Activated naive CD8-positive, alpha-beta T cell treated with anti-CD3 and anti-CD28 coated beads for 36 hours (primary cell): ENCODE data around the gene LAMTOR4. TPM values are rescaled to one million over a fixed set of nuclear protein-coding genes. Genes with fewer than 3 reads are reported as not detected.
"Not testable (repeated sequence)": the region's sequence is repeated elsewhere in the genome, so short reads cannot be mapped to it uniquely, and the experiment has no call there.

Source experiments
- DNase-seq: peaks from one replicate; pipeline ENCODE4 v3.0.0; 2021
- H3K27ac Mint-ChIP-seq: one replicate; pipeline ENCODE4 v1.8.0; 2022; ENCODE audit warnings: mild to moderate bottlenecking, moderate library complexity, mixed read lengths
- H3K27me3 Mint-ChIP-seq: one replicate; pipeline ENCODE4 v1.8.0; 2022; ENCODE audit warnings: mild to moderate bottlenecking, mixed read lengths
- H3K36me3 Mint-ChIP-seq: one replicate; pipeline ENCODE4 v1.8.0; 2021; ENCODE audit warnings: mild to moderate bottlenecking, mixed read lengths
- H3K4me1 Mint-ChIP-seq: one replicate; pipeline ENCODE4 v1.8.0; 2021; ENCODE audit warnings: mixed read lengths
- H3K4me3 Mint-ChIP-seq: one replicate; pipeline ENCODE4 v1.8.0; 2022; ENCODE audit warnings: mild to moderate bottlenecking, moderate library complexity, mixed read lengths
- H3K9me3 Mint-ChIP-seq: one replicate; pipeline ENCODE4 v1.8.0; 2022; ENCODE audit warnings: mixed read lengths
- total RNA-seq, 2 experiments: library from RNA; stranded (reverse); gene quantifications; one replicate each; pipeline ENCODE4 v1.2.3, GENCODE V29; 2021

Gene LAMTOR4
- total RNA-seq, 2 experiments from 2014 or later: 101 to 104 TPM

DNA sequence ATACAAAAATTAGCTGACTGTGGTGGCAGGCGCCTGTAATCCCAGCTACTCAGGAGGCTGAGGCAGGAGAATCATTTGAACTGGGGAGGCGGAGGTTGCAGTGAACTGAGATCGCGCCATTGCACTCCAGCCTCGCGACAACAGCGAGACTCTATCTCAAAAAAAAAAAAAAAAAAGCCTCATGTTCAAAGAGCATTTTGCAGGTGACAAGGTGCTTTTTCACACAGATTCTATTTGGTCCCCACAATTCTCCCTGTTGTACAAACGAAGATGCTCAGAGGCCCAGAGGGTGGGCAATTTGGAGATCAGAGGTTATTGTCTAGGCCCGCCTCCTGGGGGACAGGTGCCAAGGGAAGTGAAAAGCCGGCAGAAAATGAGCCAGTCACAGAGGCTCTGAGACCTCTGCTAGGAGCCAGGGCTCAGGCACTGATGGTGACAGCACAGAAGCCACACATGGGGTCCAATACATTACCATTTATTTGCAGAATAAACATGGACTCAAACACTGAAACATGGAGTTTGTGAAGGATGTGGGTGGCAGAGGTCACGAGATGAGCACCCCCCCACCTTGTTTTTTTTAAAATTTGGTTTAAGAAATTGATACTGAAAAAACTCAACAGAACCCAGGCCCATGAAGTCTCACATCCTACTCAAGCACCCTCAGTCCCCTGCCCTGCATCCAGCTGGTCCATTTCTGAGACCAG is 20.6 kb downstream of the LAMTOR4 start:
- no peaks in the 10 kb centered on the region for H3K9me3 Mint-ChIP-seq
- H3K4me3 Mint-ChIP-seq: peak overlapping the region; percentile 77
- H3K36me3 Mint-ChIP-seq: peaks cover 8% of the 10 kb centered on the region
- no peak for DNase-seq
- no peaks in the 10 kb centered on the region for H3K27me3 Mint-ChIP-seq
- H3K4me1 Mint-ChIP-seq: peaks cover 62% of the 10 kb centered on the region
- peak overlapping the region; percentile 78 for H3K27ac Mint-ChIP-seq

DNA sequence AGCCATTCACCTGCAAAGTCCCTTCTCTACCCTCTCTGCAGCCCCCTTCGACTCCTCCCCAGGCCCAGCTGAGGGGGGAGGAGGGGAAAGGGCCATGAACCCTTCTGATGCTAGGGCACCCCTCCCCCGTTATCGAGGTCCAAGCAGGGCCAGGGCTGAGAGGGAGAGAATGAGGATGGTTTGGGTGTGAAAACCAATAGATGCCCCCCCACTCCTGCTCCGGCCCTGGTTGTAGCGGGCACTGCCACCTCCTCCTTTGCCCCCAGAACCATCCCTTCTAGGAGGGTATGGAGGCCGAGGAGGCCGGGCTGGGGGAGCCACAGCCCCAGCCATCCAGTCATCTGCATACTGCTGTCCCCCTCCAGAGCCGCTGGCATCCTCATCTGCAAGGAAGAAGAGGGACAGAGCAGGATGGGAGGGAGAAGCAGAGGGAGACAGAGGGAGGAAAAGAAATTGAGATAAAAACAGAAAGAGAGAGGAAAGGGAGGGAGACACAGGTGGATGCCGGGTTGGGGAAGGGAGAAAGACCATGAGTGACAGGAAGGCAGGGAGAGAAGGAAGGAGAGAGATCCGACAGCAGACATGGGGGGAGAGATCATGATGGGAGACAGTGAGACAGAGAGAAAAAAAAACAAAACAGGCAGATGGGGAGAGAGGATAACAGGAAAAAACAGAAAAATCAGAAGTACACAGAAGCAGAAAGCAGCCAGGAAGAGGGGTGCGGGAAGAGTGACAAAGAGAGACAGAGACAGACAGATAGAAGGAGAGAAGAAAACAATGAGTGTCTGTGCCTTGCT is 21.6 kb downstream of the LAMTOR4 start:
- peaks cover 7% of the 10 kb centered on the region for H3K36me3 Mint-ChIP-seq
- peak overlapping the region; percentile 22 for H3K27ac Mint-ChIP-seq
- H3K4me3 Mint-ChIP-seq: peak overlapping the region; percentile 50

DNA sequence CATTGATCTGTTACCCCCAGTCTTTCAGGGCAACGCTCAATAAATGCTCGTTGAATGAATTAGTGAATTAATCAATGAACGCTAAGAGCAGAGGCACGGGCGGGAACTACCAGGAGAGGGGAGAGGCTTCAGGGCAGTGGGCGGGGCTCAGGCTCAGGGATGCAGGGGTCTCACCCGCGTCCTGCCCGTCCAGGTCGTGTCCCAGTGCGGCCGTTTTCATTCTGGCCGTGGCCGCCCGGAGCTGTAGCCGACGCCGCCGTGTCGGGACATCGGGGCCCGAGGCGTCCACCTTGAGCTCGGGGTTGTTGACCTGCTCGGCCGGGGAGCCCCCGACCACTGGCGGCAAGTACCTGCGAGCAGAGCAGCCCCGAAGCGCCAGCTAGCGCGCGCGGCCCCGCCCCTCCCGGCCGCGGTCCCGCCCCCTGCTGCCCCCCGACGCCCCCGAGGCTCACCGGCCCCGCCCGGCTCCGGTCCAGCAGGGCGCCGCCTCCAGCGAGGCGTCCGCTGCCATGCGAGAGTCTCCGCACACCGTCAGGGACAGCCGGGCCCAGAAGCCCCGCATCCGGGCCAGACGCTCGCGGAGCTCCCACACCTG is 22.5 kb downstream of the LAMTOR4 start:
- H3K36me3 Mint-ChIP-seq: peaks cover 6% of the 10 kb centered on the region
- peaks cover 57% of the 10 kb centered on the region for H3K4me1 Mint-ChIP-seq
- no peaks in the 10 kb centered on the region for H3K27me3 Mint-ChIP-seq
- no peak overlapping the region for H3K27ac Mint-ChIP-seq
- H3K9me3 Mint-ChIP-seq: no peaks in the 10 kb centered on the region
- peak overlapping the region; percentile 50 for H3K4me3 Mint-ChIP-seq
- peak; percentile 59 for DNase-seq

More for the DNA sequence above, 21.6 kb downstream of the LAMTOR4 start:
- H3K27me3 Mint-ChIP-seq: no peaks in the 10 kb centered on the region
- no peak for DNase-seq
- peaks cover 59% of the 10 kb centered on the region for H3K4me1 Mint-ChIP-seq
- no peaks in the 10 kb centered on the region for H3K9me3 Mint-ChIP-seq

DNA sequence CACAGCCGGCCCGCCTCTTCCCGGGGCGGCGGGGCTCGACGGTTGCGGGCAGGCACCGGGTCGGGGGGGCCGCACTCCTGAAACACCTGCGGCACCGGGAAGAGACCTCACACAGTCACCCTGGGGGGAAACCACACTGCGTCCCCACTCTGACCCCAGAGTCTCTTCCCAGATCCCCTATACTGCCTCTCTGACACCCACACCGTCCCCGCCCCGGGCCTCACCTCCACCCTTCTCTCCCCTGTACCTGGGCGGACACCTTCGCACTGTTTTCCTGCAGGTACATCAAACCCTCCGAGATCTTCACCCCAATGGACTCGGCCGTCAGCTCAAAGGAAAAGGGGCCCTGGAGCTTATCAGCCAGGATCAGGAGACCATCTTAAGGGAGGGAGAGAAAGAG is 23.1 kb downstream of the LAMTOR4 start:
- peaks cover 55% of the 10 kb centered on the region for H3K4me1 Mint-ChIP-seq
- peaks cover 6% of the 10 kb centered on the region for H3K36me3 Mint-ChIP-seq
- DNase-seq: no peak
- H3K27ac Mint-ChIP-seq: peak overlapping the region; percentile 35
- no peaks in the 10 kb centered on the region for H3K9me3 Mint-ChIP-seq
- H3K27me3 Mint-ChIP-seq: no peaks in the 10 kb centered on the region
- peak overlapping the region; percentile 72 for H3K4me3 Mint-ChIP-seq

DNA sequence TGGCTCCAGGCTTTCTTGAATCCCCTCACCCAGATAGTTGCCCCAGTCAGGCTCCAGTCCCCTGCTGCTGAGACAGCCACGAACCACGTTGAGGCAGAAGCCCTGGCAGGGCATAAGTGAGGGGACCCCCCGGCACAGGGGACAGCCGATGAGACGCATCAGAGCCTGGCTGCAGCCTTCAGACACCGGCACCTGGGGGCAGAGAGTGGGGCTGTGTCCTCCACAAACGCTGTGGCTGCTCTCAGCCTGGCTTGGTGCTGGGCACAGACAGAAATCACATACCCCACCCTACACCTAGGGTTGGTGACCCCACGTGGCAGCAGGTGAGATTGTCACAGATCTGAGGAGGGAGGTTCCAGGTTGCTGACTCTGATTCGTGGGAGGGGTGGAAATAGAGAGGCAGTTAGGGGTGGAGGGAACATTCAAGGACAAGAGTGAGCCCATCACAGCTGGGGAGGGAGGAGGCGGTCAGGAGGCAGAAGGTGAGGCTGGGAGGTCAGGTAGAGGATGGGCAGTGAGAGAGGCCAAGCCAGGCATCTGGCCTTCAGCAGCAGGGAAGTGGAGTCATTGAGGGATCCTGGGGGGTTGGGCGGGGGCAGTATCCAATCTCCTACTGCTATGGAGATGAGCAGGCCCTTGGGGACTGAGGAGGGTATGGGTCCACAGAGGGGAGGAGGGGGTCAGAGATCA is 25.2 kb downstream of the LAMTOR4 start:
- Mint-ChIP-seq H3K9me3 (no peaks in the 10 kb centered on the region), H3K27ac (no peak overlapping the region), H3K4me1 (peaks cover 35% of the 10 kb centered on the region), H3K36me3 (peaks cover 6% of the 10 kb centered on the region), H3K27me3 (no peaks in the 10 kb centered on the region), H3K4me3 (no peak overlapping the region)
- no peak for DNase-seq

DNA sequence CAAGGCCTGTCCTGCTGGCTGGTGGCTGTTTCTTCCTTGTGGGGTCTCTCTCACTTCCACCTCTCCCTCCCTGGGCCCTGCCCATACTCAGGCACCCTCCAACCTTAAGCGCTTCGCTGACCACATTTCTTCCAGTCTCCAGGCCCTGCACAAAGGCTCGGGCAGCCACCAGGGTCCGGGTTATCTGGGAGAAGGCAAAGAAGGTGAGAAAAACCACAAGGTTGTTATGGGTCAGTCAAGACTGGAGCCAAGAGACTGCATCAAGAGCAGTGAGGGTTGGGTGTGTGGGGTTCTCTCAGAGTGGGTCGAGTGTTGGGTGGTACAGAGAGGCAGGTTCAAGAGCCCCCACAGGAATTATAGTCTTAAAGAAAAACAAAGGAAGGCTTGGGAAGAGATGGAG is 25.9 kb downstream of the LAMTOR4 start:
- Mint-ChIP-seq H3K36me3 (peaks cover 6% of the 10 kb centered on the region), H3K27ac (no peak overlapping the region), H3K4me1 (peaks cover 29% of the 10 kb centered on the region), H3K27me3 (no peaks in the 10 kb centered on the region), H3K9me3 (no peaks in the 10 kb centered on the region), H3K4me3 (no peak overlapping the region)
- DNase-seq: no peak

DNA sequence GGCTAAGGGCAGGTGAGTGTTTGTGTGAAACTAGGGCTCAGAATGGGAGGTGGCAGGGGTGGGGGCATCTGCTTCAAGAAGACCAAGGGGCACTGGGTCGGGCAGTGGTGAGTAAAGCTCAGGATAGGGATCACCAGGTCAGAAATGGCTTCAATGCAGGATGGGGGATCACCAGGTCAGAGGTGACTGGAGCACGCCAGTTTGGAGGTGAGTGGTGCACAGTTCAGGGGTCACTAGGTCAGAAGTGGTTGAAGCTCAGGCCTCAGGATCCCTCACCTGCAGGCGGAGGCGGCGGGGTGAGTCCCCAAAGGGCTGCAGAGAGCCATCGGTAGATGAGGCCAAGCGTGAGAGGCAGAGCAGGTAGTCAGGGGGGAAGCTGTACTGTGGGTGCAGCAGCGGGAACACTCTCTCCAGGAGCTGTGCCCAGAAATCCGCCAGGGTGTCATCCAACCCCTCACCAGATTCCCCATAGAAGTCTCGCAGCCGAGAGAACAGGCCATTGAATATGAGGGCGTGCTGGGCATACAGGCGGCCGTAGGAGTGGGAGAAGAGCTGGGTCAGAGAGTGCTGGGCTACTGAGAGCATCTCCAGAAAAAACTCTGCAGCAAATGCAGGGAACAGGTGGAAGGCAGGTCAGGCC is 26.7 kb downstream of the LAMTOR4 start:
- no peak overlapping the region for H3K4me3 Mint-ChIP-seq
- no peaks in the 10 kb centered on the region for H3K27me3 Mint-ChIP-seq
- H3K4me1 Mint-ChIP-seq: peaks cover 26% of the 10 kb centered on the region
- DNase-seq: no peak
- peaks cover 7% of the 10 kb centered on the region for H3K36me3 Mint-ChIP-seq
- no peak overlapping the region for H3K27ac Mint-ChIP-seq
- peaks cover 2% of the 10 kb centered on the region for H3K9me3 Mint-ChIP-seq

DNA sequence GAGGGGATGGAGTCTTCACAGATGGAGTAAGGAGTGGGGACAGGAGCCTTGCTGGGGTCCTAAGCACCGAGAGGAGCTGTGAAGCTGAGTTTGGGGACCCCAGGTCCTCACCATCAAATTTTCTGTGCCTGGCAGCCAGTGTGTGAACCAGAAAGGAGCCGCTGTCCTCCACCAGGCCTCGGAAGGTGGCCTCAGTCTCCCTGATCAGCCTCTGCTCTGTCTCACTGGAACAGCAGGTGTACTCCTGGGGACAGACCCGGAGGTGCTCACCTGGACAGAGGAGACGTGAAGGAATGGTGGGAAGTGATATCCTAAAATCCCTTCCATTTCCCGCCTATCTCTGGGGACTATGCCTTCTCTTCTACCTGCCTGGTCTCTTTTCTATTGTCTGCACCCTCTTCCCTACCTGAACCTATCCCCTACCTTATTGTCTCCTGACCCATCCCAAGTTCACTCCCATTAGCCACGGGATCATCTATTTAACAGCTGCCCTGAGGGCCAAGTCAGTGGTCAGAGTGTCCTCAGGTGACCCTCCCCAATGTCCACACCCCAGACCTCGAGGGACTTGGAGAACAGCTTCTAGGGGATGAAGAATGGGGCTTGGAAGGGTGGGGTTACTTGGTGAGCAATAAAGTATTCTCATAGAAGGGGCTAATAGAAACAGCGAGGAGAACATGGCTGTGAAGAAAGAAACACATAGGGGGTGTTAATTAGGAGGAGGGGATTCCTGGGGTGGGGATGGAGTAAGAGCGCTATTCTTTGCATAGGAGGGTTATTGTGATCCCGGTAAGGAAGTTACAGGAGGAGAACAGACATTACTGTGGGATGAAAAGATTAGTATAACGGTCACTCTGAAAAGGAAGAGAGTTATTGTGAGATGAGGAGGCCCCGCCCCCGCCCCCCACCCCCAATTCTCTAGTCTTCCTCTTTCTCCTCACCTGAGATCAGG is 27.7 kb downstream of the LAMTOR4 start:
- no peak for DNase-seq
- peak overlapping the region; percentile 82 for H3K4me3 Mint-ChIP-seq
- no peaks in the 10 kb centered on the region for H3K27me3 Mint-ChIP-seq
- H3K36me3 Mint-ChIP-seq: peaks cover 10% of the 10 kb centered on the region
- peaks cover 3% of the 10 kb centered on the region for H3K9me3 Mint-ChIP-seq
- peaks cover 28% of the 10 kb centered on the region for H3K4me1 Mint-ChIP-seq
- H3K27ac Mint-ChIP-seq: no peak overlapping the region

DNA sequence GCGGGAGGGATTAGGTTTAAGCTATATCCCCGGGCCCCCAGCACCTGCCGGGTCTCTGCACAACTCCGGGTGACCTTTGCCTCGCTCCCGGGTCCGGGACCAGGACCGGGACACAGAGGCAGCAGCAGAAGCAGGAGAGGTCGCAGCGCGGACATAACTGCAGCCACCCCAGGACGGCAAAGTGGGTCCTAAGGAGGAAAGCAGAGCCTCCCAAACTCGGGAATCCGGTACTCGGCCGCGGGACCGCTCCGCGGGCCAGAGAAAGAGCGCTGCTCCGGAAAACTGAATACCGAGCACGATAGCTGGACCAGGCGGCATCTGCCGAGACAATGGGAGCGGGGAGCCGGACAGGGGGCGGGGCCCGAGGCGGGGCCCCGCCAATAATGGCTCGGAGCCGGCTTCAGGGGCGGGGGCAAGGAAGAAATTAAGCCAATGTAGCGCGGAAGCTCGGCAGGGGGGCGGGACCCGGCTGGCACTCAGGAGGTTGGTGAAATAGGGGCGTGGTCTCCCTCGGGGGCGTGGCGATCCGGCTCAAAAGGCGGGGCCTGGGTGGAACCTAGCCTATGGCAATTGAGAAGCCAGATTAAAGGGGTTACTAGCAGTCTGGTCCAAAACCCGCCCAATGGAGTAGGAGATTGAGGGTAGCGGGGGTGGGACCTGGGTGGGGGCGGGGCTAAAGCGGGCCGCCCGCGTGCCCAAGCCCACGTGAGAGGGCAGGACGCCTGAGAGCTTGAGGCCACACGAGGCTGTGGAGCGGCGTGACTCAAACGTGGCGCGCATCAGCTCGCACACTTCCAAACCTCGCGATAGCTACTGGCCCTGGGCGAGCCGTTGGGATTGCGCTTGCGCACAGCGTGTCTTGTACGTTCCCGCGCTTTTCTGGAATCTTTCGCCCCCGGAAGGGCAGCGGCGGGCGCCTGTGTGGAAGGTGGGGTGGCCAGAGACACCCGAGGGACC is 28.6 kb downstream of the LAMTOR4 start, which contains the start of the genes GPC2 and STAG3:
GPC2 (minus strand) TSS at position 337 of the 957 bp plus-strand sequence; CDS start at position 155, 182 bp downstream.
STAG3 (plus strand) TSS at position 874 of the 957 bp plus-strand sequence. CDS start 2,639 bp downstream, outside the sequence.
- no peaks in the 10 kb centered on the region for H3K27me3 Mint-ChIP-seq
- DNase-seq: peak; percentile 97
- peaks cover 15% of the 10 kb centered on the region for H3K36me3 Mint-ChIP-seq
- peaks cover 3% of the 10 kb centered on the region for H3K9me3 Mint-ChIP-seq
- peaks cover 35% of the 10 kb centered on the region for H3K4me1 Mint-ChIP-seq
- peak within 1 kb of the TSS; percentile 82 for H3K4me3 Mint-ChIP-seq
- H3K27ac Mint-ChIP-seq: peak within 1 kb of the TSS; percentile 71

DNA sequence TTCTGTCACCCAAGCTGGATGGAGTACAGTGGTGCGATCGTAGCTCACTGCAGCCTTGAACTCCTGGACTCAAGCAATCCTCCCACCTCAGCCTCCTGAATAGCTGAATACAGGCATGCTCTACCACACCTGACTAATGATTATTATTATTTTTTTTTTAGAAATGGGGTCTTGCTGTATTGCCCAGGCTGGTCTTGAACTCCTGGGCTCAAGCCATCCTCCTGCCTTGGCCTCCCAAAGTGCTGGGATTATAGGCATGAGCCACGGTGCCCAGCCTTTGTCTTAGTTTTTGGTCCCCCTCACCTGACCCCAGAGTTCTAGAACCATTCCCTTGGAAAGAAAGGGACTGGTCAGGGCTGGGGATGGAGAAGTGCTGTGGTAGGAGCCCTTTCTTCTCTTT is 31.4 kb downstream of the LAMTOR4 start:
- peak overlapping the region; percentile 62 for H3K4me3 Mint-ChIP-seq
- peaks cover 12% of the 10 kb centered on the region for H3K36me3 Mint-ChIP-seq
- H3K4me1 Mint-ChIP-seq: peaks cover 41% of the 10 kb centered on the region
- H3K9me3 Mint-ChIP-seq, H3K27me3 Mint-ChIP-seq, DNase-seq: not testable (repeated sequence)
- H3K27ac Mint-ChIP-seq: peak overlapping the region; percentile 79

DNA sequence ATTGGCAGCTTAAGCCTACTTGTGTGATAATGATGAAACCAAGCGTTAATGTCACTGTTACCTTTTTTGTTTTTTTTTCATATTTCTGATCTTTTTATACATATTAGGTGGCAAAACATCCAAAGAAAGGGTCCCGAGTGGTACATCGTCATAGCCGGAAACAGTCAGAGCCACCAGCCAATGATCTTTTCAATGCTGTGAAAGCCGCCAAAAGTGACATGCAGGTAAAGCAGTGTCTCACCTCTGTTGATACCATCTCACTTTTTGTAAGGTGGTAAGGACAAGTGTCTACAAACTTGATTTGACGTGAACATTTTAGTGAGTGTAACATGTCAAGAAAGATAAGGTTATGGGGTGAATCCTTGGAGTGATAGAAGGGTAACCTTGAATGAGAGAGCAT is 33.9 kb downstream of the LAMTOR4 start:
- H3K27me3 Mint-ChIP-seq, H3K9me3 Mint-ChIP-seq, H3K27ac Mint-ChIP-seq, H3K4me3 Mint-ChIP-seq, DNase-seq: not testable (repeated sequence)
- Mint-ChIP-seq H3K36me3 (peaks cover 12% of the 10 kb centered on the region), H3K4me1 (peaks cover 32% of the 10 kb centered on the region)

DNA sequence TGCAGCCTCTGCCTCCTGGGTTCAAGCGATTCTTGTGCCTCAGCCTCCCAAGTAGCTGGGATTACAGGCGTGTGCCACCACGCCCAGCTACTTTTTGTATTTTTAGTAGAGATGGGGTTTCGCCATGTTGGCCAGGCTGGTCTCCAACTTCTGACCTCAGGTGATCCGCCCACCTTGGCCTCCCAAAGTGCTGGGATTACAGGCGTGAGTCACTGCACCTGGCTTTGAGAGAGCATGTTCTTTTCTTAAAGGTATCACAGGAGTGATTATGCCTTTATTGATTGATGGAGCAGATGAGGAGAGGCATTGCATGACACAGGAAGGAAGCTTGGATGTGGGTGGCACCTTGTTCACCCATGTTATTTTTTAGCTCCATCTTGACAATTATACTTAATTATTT is 34.4 kb downstream of the LAMTOR4 start:
- not testable (repeated sequence) for H3K27me3 Mint-ChIP-seq, DNase-seq, H3K4me3 Mint-ChIP-seq, H3K27ac Mint-ChIP-seq, H3K9me3 Mint-ChIP-seq
- peaks cover 32% of the 10 kb centered on the region for H3K4me1 Mint-ChIP-seq
- peaks cover 12% of the 10 kb centered on the region for H3K36me3 Mint-ChIP-seq

DNA sequence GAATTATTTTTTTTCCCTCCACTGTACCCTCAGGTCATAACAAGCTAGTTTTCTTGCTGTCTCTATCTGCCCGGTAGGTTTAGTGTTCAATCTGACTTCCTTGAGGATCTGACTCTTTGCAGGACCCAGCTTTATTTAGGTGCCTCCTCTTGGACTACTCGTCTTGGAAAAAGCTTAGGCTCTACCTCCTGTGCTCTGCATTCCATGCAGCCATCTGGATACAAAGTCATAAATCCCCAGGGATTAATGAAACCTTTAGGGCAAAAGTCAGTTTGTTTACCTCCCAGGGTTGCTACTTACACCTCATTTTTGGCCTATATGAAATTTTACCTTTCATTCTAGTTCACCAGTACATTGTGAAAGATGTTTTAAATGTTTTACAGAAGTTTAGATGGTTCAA is 37.0 kb downstream of the LAMTOR4 start:
- H3K4me1 Mint-ChIP-seq: peaks cover 36% of the 10 kb centered on the region
- H3K4me3 Mint-ChIP-seq: no peak overlapping the region
- H3K36me3 Mint-ChIP-seq: peaks cover 6% of the 10 kb centered on the region
- H3K9me3 Mint-ChIP-seq: no peaks in the 10 kb centered on the region
- DNase-seq: no peak
- no peaks in the 10 kb centered on the region for H3K27me3 Mint-ChIP-seq
- H3K27ac Mint-ChIP-seq: no peak overlapping the region
